ENCODE measurements around the gene NUDT16L1.

DNA sequence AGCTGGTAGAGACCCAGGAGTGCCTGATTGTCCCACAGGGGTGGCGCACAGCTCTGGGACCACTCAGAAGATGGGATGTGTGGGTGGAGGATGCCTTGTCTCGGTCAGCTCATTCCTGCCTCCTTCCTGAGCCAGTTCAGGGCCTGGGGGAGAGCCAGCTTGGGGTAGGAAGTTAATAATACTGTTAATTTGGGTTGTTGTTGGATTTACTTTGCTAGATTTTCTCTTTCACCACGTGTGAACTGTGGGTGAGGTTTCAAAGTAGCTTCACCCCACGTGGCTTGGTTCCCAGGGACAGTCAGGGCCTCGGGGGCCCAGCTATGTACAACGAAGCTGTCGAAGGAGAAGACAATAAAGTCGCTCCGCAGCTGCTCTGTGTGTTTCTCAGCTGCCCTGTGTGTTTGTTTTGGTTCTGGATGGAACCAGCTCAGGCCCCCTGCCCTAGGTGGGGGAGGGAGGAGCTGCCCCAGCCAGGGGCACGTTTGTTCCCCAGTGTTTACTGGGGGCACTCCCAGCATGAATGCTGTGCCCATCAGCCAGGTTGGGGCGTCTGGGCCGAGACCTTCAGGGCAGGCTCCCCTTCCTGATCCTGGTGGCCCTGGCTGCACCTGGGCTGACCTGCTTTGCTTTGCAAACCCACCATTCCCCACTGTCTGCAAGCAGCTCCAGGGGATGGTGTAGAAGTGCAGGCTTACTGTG, 2.3 kb downstream of the NUDT16L1 start:
- TF ChIP-seq CTCF (IDR thresholded peaks at IDR 0.05) (no peak), CREB1 (CRISPR knock-in tag; IDR thresholded peaks at IDR 0.05) (no peak), TEAD4 (CRISPR knock-in tag; IDR thresholded peaks at IDR 0.05) (no peak), MAX (CRISPR knock-in tag; IDR thresholded peaks at IDR 0.05) (no peak), NR2C2 (CRISPR knock-in tag; IDR thresholded peaks at IDR 0.05) (no peak), FOXP1 (CRISPR knock-in tag; IDR thresholded peaks at IDR 0.05; ENCODE audit: borderline replicate concordance) (no peak), NR3C1 (CRISPR knock-in tag; conservative IDR thresholded peaks at IDR 0.05; ENCODE audit: low read depth) (no peak), RELA (CRISPR knock-in tag; IDR thresholded peaks at IDR 0.05; ENCODE audit: borderline replicate concordance) (no peak)
- TF ChIP-seq, protein P1, sequence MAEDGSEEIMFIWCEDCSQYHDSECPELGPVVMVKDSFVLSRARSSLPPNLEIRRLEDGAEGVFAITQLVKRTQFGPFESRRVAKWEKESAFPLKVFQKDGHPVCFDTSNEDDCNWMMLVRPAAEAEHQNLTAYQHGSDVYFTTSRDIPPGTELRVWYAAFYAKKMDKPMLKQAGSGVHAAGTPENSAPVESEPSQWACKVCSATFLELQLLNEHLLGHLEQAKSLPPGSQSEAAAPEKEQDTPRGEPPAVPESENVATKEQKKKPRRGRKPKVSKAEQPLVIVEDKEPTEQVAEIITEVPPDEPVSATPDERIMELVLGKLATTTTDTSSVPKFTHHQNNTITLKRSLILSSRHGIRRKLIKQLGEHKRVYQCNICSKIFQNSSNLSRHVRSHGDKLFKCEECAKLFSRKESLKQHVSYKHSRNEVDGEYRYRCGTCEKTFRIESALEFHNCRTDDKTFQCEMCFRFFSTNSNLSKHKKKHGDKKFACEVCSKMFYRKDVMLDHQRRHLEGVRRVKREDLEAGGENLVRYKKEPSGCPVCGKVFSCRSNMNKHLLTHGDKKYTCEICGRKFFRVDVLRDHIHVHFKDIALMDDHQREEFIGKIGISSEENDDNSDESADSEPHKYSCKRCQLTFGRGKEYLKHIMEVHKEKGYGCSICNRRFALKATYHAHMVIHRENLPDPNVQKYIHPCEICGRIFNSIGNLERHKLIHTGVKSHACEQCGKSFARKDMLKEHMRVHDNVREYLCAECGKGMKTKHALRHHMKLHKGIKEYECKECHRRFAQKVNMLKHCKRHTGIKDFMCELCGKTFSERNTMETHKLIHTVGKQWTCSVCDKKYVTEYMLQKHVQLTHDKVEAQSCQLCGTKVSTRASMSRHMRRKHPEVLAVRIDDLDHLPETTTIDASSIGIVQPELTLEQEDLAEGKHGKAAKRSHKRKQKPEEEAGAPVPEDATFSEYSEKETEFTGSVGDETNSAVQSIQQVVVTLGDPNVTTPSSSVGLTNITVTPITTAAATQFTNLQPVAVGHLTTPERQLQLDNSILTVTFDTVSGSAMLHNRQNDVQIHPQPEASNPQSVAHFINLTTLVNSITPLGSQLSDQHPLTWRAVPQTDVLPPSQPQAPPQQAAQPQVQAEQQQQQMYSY (CRISPR knock-in tag; IDR thresholded peaks at IDR 0.05): no peak
- TF ChIP-seq, protein P2, sequence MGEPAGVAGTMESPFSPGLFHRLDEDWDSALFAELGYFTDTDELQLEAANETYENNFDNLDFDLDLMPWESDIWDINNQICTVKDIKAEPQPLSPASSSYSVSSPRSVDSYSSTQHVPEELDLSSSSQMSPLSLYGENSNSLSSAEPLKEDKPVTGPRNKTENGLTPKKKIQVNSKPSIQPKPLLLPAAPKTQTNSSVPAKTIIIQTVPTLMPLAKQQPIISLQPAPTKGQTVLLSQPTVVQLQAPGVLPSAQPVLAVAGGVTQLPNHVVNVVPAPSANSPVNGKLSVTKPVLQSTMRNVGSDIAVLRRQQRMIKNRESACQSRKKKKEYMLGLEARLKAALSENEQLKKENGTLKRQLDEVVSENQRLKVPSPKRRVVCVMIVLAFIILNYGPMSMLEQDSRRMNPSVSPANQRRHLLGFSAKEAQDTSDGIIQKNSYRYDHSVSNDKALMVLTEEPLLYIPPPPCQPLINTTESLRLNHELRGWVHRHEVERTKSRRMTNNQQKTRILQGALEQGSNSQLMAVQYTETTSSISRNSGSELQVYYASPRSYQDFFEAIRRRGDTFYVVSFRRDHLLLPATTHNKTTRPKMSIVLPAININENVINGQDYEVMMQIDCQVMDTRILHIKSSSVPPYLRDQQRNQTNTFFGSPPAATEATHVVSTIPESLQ (CRISPR knock-in tag; IDR thresholded peaks at IDR 0.05): no peak
- TF ChIP-seq, protein P3, sequence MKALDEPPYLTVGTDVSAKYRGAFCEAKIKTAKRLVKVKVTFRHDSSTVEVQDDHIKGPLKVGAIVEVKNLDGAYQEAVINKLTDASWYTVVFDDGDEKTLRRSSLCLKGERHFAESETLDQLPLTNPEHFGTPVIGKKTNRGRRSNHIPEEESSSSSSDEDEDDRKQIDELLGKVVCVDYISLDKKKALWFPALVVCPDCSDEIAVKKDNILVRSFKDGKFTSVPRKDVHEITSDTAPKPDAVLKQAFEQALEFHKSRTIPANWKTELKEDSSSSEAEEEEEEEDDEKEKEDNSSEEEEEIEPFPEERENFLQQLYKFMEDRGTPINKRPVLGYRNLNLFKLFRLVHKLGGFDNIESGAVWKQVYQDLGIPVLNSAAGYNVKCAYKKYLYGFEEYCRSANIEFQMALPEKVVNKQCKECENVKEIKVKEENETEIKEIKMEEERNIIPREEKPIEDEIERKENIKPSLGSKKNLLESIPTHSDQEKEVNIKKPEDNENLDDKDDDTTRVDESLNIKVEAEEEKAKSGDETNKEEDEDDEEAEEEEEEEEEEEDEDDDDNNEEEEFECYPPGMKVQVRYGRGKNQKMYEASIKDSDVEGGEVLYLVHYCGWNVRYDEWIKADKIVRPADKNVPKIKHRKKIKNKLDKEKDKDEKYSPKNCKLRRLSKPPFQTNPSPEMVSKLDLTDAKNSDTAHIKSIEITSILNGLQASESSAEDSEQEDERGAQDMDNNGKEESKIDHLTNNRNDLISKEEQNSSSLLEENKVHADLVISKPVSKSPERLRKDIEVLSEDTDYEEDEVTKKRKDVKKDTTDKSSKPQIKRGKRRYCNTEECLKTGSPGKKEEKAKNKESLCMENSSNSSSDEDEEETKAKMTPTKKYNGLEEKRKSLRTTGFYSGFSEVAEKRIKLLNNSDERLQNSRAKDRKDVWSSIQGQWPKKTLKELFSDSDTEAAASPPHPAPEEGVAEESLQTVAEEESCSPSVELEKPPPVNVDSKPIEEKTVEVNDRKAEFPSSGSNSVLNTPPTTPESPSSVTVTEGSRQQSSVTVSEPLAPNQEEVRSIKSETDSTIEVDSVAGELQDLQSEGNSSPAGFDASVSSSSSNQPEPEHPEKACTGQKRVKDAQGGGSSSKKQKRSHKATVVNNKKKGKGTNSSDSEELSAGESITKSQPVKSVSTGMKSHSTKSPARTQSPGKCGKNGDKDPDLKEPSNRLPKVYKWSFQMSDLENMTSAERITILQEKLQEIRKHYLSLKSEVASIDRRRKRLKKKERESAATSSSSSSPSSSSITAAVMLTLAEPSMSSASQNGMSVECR (CRISPR knock-in tag; IDR thresholded peaks at IDR 0.05; ENCODE audit: borderline replicate concordance): no peak
- TF ChIP-seq, protein P4, sequence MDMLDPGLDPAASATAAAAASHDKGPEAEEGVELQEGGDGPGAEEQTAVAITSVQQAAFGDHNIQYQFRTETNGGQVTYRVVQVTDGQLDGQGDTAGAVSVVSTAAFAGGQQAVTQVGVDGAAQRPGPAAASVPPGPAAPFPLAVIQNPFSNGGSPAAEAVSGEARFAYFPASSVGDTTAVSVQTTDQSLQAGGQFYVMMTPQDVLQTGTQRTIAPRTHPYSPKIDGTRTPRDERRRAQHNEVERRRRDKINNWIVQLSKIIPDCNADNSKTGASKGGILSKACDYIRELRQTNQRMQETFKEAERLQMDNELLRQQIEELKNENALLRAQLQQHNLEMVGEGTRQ (CRISPR knock-in tag; IDR thresholded peaks at IDR 0.05): no peak
- TF ChIP-seq, protein P5, sequence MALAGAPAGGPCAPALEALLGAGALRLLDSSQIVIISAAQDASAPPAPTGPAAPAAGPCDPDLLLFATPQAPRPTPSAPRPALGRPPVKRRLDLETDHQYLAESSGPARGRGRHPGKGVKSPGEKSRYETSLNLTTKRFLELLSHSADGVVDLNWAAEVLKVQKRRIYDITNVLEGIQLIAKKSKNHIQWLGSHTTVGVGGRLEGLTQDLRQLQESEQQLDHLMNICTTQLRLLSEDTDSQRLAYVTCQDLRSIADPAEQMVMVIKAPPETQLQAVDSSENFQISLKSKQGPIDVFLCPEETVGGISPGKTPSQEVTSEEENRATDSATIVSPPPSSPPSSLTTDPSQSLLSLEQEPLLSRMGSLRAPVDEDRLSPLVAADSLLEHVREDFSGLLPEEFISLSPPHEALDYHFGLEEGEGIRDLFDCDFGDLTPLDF (CRISPR knock-in tag; IDR thresholded peaks at IDR 0.05): no peak
